Raji (cell line): ENCODE measurements around the gene PSMG1.

ENCODE experiments used
- POLR2A ChIP-seq: IDR thresholded peaks from 2 replicates; pipeline ENCODE4 v1.6.1; 2011; ENCODE audit warnings: low read depth, low read length, control low read depth; ENCODE audit not compliant: insufficient read depth

The PSMG1 gene

DNA sequence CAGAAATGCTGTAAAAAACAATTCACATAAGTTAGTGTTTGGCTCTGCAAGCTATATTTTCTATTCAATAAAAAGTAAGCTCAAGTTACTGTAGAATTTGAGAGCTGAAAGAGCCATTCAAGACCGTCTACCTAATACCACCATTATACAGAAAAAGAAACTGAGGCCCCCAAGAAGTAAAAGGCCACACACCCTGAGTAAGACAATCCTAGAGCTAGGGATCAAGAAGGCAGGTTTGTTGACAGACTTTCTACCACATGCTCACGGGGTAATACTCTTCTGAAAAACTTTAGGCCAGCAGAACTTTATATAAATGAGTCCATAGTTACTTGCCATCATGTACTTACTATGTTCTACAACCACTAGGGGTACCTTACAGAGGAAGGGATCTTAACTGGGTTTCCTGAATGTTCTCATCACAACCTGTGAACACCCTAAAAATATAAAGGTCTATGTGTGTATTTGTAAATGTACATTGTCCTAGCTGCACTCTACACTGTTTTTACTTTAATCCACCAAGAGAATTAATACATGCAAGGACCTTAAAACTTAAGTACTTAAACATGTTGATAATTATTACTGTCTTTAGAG is 2.7 kb downstream of the PSMG1 start:
- TF ChIP-seq POLR2A, result no peak

- TF ChIP-seq POLR2A, result no peak
Observed at GRCh38 chr21:39178421-39178820, 4.8 kb downstream of the PSMG1 start.

DNA sequence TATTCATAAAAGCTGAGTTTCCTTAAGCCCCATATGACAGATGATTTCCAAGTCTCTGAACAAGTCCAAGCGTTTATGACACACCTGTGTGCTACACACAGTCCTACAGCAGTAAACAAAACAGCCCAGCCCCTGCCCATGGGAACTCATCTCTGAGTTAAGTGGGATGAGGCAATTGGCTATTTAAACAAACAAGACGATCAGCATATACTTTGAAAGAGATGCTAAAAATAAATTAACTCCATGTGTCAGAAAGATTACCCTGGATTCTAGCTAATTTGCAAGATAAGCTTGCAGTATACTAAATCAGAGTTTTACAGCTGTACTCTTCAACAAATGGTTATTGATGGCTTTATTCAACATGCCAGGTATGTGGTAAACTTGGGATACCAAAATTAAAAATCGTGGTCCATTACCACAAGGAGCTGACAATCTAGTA is 7.0 kb downstream of the PSMG1 start:
- no peak for TF ChIP-seq POLR2A

DNA sequence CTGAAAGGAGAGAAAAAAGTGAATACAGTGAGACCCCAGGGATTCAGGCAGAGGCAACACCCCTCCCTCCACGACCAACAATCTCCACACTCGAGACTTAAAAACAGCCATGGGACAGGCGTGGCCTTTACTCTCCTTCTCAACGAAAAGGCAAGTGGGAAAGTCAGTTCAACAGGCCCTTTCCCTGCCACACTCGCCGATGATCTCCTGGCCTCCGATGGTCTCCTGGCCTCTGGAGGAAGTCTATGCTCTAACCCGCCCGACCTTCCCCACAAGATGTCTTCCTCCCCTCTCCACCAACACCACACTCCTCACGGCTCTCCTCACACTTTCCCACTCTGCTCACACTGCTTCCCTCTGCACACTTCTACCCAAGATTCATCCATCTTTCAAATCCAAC is 7.6 kb downstream of the PSMG1 start:
- no peak for TF ChIP-seq POLR2A

- TF ChIP-seq POLR2A, result no peak
Observed at GRCh38 chr21:39175154-39175553, 8.1 kb downstream of the PSMG1 start.

GRCh38 chr21:39173716-39174680 is 9.3 kb downstream of the PSMG1 start:
- TF ChIP-seq POLR2A, result no peak

DNA sequence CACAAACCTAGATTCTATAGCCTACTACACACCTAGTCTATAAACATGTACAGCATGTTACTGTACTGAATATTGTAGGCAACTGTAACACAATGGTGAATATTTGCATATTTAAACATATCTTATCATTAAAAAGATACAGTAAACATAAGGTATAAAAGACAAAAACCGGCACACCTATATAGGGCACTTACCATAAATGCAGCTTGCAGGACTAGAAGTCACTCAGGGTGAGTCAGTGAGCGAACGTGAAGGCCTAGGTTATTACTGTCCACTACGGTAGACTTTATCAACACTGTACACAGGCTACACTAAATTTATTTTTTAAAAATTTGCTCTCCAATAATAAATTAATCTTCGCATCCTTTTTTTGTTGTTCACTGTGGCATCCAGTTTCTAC is 13.3 kb downstream of the PSMG1 start:
- no peak for TF ChIP-seq POLR2A

DNA sequence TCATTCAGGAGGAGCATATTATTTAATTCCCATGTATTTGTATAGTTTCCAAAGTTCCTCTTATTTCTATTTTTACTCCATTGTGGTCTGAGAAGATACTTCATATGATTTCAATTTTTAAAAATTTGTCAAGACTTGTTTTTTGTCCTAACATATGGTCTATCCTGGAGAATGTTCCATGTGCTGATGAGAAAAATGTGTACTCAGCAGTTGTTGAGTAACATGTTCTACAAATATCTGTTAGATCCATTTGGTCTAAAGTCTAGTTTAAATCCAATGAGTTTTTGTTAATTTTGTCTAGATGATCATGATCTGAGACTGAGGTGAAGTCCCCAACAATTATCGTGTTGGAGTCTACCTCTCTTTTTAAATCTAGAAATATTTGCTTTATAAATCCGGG is 14.5 kb downstream of the PSMG1 start:
- TF ChIP-seq POLR2A, result no peak

DNA sequence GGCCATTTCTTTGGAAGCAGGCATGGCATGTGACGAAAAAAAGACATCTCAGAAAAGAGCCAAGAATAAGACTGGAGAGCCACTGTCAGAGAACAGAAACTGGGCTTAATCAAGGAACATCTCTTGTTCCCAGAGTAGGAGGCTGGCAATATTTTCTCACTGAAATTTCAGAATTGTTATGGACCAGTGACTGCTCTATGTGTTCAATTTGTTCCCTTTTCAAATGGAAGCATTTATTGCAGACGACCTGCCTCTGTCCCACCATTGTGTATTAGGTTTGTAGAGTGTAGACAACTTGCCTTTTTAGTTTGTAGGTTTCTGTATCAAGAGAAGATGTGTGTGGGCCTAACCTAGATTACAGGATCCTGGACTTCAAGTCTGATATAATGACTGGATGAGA is 18.7 kb downstream of the PSMG1 start:
- TF ChIP-seq POLR2A, result no peak

GRCh38 chr21:39161064-39161463 is 22.2 kb downstream of the PSMG1 start:
- TF ChIP-seq POLR2A, result no peak

DNA sequence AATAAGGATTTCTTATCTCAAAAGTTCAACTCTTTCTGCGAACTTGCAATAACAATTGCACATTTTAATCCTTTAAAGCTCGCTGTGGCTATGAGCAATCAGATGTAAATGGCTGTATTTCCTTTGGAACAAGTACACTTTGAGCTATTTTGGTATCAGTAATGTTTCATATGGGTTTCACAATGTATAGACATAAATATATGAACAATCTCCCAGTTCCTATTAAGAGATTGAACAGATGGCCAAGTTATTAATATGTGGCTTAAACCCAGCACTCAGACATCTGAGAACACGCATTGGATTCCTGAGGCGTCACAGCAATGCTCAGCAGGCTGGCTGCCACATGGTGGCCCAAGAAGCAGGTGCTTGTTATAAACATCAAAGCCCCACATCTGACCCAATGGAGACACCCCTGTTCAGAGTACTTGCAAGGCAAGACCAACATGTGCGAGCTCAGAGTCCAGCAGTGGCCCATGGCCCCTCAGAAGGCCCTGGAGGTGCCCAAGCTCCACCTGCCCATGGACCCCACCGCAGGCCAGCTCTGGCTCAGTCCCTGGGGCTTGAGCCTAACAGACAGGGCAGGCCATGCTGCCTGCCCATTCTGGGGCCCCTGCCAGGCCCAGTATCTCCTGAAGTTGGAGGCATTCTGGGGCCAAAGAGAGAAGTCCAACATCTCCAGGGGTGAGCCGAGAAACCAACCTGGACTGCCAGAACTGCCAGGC is 23.7 kb downstream of the PSMG1 start:
- no peak for TF ChIP-seq POLR2A

DNA sequence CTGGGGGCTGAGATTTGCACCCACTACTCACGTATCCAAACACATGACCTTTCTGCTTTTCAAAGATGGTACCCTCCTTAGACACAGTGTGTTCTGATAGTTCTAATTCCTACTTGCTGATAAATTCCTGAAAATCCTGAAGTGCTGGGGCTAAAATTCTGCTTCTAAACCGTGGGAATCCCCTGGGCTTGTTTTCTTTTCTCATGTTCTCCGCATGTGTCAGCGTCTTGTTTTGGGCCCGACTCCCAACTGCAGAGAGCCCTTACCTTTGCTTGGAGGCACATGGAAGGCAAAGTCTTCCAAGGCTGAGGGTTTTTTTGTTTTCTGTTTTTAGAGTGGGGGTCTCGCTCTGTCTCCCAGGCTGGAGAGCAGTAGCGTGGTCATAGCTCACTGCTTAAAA is 27.2 kb downstream of the PSMG1 start:
- no peak for TF ChIP-seq POLR2A

- no peak for TF ChIP-seq POLR2A
Observed at GRCh38 chr21:39155578-39155977, 27.7 kb downstream of the PSMG1 start.

DNA sequence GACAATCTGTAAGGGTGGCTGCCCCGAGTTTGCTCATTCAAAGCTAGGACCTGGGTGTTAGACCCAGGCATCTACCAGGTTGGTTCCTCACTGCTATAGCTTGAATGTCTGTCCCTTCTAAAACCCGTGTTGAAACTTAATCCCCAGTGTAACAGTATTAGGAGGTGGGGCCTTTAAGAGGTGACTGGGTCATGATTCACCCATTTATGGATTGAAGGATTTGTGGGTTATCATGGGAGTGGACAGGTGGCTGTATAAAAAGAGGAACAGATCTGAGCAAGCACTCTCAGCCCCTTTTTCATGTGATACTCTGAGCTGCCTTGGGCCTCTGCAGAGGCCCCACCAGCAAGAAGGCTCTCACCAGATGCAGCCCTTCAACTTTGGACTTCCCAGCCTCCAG is 29.4 kb downstream of the PSMG1 start:
- no peak for TF ChIP-seq POLR2A

GRCh38 chr21:39153373-39153772 is 29.9 kb downstream of the PSMG1 start:
- no peak for TF ChIP-seq POLR2A

GRCh38 chr21:39152271-39152670 is 31.0 kb downstream of the PSMG1 start:
- TF ChIP-seq POLR2A, result no peak
